ENCODE results near the gene SVEP1. TPM values are rescaled to one million over a fixed set of nuclear protein-coding genes. Genes with fewer than 3 reads are reported as not detected.

The SVEP1 gene
- total RNA-seq, 2 donors from 2014 or later, result 6.5 to 16.9 TPM

- ATAC-seq, result no peak
- intact Hi-C loops (cut with DNase I, micrococcal nuclease), result no loop called here
- no peak for DNase-seq
These were observed 116.0 kb downstream of the SVEP1 start for GRCh38 chr9:110463499-110463898.

GRCh38 chr9:110457245-110457644 is 122.3 kb downstream of the SVEP1 start:
- intact Hi-C loops (cut with DNase I, micrococcal nuclease), result no loop called here
- DNase-seq (no peak), ATAC-seq (no peak)

- no peak for DNase-seq
- intact Hi-C loops (cut with DNase I, micrococcal nuclease), result no loop called here
- ATAC-seq, result no peak
These were observed 122.9 kb downstream of the SVEP1 start for GRCh38 chr9:110456681-110457080.

DNA sequence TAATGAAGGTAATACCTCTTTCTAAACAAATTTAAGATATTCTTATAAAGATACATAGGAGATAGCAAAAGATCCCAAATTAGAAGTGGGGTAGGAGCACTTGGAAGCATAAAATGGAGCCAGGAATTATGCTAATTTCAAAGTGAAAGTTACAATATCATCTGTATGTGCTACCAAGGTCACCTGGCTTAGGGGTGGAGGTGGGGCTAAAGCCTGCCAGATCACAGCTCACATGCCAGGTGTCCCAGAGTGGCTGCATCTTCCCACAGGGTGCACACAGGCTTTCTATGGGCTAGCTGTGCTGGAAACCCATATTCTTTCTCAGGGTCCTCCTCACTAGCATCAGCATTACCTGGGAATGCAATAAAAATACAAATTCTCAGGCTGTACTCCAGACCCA is 123.7 kb downstream of the SVEP1 start:
- intact Hi-C loops (cut with DNase I, micrococcal nuclease), result no loop called here
- peak in 1 of 2 donors; percentile 5 for DNase-seq
- ATAC-seq, result peak; percentile 37

DNA sequence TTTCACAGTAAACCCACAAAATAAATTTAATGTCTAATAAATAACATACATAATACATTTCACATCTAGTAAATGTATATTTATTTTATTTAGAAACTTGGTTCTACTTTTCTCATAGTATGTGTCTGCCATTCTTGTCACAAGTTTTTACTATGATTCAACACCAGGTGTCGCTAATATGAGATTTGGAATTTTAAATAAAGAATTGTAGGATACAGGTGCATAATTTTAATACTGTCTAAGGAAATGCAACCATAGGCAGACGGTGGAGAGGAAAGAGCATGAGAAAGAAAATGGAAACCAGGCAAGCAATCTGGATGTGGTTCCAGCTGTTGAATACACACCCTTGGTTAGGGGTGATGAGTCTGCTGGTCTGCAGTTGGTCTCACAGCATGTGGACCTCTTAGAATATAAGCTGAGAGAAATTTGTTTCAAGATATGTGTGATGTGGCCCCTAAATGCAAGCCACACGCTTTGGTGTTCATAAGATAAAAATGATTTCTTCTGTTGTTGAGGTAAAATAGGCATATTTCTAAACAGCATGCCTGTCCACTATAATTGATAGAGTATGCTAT is 127.2 kb downstream of the SVEP1 start:
- intact Hi-C loops (cut with DNase I, micrococcal nuclease), result no loop called here
- DNase-seq (no peak), ATAC-seq (no peak)

GRCh38 chr9:110451726-110452125 is 127.8 kb downstream of the SVEP1 start:
- ATAC-seq (no peak), DNase-seq (no peak)
- intact Hi-C loops (cut with DNase I, micrococcal nuclease), result no loop called here

DNA sequence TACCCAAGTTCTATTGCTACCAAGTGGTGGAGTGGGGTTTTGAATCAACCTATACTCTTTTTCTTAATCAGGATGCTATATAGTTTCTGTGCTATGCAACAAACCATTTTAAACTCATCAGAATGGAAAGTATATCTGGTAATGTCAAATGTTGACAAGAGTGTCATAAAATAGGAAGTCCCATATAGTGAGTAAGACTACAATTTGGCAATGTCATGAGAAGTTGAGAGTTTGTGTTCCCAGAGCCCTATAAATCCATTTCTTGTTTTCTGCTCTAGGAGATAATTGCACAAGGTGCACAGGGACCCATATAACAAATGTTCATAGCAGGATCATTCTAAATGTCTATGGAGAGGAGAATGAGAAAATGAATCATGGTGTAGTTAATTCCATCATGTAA is 132.1 kb downstream of the SVEP1 start:
- ATAC-seq, result no peak
- no peak for DNase-seq
- intact Hi-C loops (cut with DNase I, micrococcal nuclease), result no loop called here

DNA sequence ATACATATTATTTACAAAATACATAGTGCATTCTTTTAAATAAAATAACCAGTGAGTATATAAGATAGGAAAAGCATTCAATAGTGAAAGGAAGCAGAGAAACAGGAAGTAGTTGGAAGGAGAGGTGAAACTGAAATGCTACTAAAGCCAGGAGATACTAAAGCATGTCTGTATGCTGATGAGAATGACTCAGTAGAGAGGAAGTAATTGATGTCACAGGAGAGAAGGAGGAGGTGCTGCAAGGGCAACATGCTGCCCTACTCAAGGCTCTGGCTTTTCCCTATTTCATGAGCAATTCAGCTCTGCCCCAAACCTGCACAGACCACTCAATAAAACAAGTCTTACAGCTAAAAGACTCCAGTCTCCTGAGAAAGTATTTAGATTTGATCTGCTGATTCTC is 133.4 kb downstream of the SVEP1 start:
- DNase-seq, result no peak
- ATAC-seq, result no peak
- intact Hi-C loops (cut with DNase I, micrococcal nuclease), result no loop called here

DNA sequence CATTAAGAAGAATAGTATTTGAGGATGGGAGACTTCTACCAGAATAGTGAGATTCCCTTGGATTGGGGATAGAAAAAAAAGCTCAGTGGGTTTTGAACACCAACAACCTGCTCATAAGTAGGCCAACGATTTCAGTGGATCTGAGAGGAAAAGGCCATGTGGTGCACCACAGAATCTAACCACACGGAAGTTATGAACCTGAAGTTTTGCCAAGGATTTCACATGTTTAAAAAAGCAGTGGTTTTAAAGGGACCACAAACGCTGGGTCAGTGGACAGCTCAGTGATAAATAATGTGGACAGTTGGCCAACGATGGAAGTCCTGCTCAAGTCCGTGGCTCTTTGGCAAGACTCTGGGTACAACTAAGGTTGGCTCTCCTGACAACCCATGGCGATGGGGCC is 134.6 kb downstream of the SVEP1 start:
- DNase-seq (no peak), ATAC-seq (no peak)
- intact Hi-C loops (cut with DNase I, micrococcal nuclease), result no loop called here

- intact Hi-C loops (cut with DNase I, micrococcal nuclease), result no loop called here
- DNase-seq (no peak), ATAC-seq (no peak)
These were observed 135.7 kb downstream of the SVEP1 start for GRCh38 chr9:110443866-110444220.

DNA sequence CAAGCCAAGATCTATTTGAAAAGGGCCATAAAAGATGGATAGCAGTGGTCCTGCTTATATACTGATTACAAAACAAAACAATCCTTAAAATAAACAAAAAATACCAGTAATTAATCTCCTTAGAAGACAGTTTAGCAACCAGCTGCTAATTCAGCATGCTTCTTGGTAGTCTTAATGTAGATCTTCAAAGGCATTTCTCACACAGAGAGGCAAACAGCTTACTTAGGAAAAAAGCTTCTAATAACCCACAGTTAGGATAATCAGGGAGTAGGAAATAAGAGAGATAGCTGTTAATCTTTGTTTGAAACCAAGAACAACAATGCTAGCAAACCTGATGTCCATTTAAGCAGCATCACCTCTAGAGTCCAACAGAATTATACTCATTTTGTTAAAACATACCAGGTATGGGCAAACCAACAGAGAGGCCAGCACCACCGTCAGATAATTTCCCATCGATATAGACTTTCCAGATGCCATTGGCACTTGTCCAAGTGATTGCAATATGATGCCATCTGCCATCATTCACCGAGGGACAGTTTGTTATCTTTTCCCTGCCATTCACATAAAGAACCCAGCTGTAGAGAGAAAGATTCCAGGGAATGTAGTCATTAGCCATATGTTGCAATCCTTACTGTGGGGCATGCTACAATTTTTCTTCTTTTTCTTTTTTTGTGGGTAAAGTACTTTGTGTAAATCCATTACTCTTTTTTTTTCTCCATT is 136.2 kb downstream of the SVEP1 start:
- ATAC-seq, result no peak
- intact Hi-C loops (cut with DNase I, micrococcal nuclease), result no loop called here
- DNase-seq, result no peak

GRCh38 chr9:110440796-110441195 is 138.7 kb downstream of the SVEP1 start:
- DNase-seq, result no peak
- no peak for ATAC-seq
- intact Hi-C loops (cut with DNase I, micrococcal nuclease), result no loop called here

DNA sequence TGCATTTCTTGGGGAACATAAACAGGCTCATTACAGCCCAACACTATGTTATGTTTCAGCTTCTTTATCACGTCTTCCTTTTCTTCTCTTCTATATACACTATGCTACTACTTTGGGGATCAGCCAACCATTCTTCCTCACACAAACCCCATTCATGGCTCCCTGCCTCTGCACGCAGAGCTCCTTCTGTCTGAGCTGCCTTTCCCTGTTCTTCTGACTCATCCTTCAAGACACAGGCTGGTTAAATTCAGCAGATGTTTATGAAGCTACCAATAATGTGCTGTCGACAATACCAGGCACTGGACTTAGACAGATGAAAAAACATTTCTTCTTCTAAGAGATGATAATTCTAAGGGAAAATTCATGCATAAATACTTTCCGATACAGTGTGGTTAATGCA is 139.4 kb downstream of the SVEP1 start:
- DNase-seq (no peak), ATAC-seq (no peak)
- intact Hi-C loops (cut with DNase I, micrococcal nuclease), result no loop called here

DNA sequence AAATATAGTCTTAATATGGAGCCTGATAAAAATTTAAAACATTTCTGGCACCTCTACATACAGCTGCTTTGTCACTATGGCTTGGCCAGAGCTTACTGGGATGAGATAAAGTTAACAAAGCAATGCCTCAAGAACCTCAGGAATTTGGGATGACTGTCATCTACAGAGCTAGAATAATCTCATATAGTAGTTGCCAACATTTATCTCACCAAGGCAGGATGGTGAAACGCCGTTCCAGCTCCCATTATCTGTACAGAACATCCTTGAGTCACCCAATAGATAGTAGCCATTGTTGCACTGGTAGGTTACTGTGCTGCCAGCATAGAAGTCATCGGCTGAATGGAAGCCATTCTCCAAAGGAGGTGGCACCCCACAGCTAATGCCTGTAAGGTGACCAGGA is 147.3 kb downstream of the SVEP1 start:
- ATAC-seq (no peak), DNase-seq (no peak)
- intact Hi-C loops (cut with DNase I, micrococcal nuclease), result no loop called here

DNA sequence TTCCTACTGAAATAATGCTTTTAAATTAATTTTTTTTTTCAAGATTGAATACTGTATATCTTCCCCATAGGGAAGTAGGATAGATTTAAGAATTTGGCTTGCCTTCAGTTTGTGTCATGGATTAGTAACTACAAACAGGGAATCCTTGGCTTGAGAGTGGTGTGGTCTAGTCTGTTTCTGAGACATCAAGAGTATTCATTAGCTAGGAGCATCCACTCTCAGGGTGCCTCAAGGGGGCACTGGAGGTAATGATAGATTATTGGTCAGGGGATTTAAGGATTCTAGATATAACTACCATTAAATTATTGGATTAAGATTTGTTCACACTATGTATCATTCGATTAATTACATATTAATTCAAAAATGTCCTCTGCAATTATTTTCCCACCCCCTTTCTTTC is 150.1 kb downstream of the SVEP1 start:
- DNase-seq, result no peak
- ATAC-seq, result no peak
- intact Hi-C loops (cut with DNase I, micrococcal nuclease), result no loop called here

DNA sequence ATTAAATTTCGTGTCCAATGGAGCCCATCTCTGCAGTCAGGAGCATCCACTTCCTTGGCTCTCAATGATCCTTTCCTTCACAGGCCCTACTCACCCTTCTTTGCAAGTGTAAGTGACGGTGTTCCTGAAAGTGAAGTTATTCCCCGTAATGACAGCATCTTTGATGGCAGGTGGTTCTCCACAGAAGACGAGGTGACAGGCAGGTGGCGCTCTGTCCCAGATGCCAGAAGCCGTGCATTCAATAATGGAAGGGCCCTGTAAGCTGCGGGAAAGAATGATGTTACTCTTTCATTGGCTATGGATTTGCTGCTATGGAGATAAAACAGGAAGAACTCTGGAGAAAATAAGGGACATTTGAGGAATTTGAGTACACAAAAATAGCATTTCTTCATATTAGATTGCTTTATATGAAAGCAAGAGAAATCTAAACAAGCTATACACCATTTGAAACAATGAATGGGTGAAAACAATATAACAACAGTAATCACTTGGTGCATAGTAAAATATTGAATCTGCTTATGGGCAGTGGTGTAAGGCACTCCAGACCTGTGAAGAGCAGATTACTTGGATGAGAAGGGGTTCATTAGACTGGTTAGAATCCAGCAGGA is 151.9 kb downstream of the SVEP1 start:
- peak; percentile 70 for ATAC-seq
- intact Hi-C loops (cut with DNase I, micrococcal nuclease), result no loop called here
- DNase-seq, result peak; percentile 38 to 76

DNA sequence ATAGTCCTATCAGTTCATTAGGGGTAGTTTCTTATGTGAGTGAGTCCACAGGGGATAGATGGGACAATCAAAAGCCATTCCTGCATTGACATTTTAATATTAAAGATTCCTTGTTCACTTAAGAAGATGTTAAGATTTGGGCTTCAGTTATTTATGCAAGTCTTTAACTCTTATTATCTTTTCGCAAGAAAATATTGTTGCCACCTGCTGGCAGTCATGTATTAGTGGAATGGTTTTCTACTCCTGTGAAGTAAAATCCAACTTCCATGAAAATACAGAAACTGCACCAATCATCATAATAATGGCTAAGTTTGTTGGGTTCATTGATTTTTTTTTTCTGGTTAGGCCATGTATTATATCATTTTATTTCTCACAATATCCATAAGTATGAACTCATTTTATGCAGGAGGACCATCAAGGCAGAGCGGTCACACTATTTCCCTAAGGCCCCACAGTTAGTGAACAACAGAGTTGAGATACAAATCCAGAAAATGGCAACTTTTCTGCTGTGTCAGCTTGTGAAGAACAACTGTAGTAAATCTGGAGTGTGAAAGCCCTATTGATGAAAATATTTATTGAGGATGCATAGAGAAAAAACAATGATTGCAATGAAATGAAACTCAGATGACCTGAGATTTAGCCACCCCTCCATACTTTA is 153.4 kb downstream of the SVEP1 start:
- ATAC-seq (no peak), DNase-seq (no peak)
- intact Hi-C loops (cut with DNase I, micrococcal nuclease), result no loop called here

- intact Hi-C loops (cut with DNase I, micrococcal nuclease), result no loop called here
- ATAC-seq (no peak), DNase-seq (no peak)
These were observed 165.1 kb downstream of the SVEP1 start for GRCh38 chr9:110414471-110414870.

GRCh38 chr9:110410961-110411360 is 168.6 kb downstream of the SVEP1 start:
- no peak for DNase-seq
- ATAC-seq, result no peak
- intact Hi-C loops (cut with DNase I, micrococcal nuclease), result no loop called here

DNA sequence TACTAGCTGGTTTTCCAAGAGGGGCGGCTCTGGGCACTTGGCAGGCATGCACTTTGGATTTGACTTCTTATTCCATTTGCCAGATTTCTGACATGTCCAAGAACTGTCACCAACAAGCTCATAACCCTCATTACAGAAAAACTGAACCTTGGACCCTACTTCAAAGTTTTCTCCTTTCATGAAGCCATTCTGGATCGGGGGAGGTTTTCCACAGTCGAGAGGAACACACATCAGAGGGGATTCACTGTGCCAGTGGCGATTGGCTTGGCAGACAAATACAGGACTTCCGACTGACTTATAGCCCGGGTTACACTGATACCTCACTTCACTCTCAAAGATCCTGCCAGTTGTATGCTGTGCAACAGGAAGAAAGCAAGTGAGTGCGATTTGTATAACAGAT is 170.9 kb downstream of the SVEP1 start:
- no peak for ATAC-seq
- no peak for DNase-seq
- intact Hi-C loops (cut with DNase I, micrococcal nuclease), result no loop called here

Measured in left colon (tissue), 2 donors.